Fibroblast of villous mesenchyme (primary cell): ENCODE data around the gene WDFY1. TPM values are rescaled to one million over a fixed set of nuclear protein-coding genes. Genes with fewer than 3 reads are reported as not detected.

Experiments
- DNase-seq: peaks from one replicate; pipeline ENCODE4 v3.0.0-alpha.2; 2010; ENCODE audit warnings: low read depth
- H3K4me3 ChIP-seq: 2 replicates; pipeline ENCODE4 v1.5.1; 2011; ENCODE audit warnings: low read depth, mild to moderate bottlenecking, low read length
- CTCF ChIP-seq: IDR thresholded peaks from 2 replicates; pipeline ENCODE4 v1.5.1; 2012; ENCODE audit warnings: low read depth, mild to moderate bottlenecking, low read length; ENCODE audit not compliant: insufficient read depth
- total RNA-seq: library from RNA; depleted of rRNA; stranded (reverse); fragments of >200 nt; gene quantifications from 2 replicates; pipeline ENCODE4 v1.2.3, GENCODE V29; 2012

The WDFY1 gene
- total RNA-seq, 1 donor: 152 TPM

DNA sequence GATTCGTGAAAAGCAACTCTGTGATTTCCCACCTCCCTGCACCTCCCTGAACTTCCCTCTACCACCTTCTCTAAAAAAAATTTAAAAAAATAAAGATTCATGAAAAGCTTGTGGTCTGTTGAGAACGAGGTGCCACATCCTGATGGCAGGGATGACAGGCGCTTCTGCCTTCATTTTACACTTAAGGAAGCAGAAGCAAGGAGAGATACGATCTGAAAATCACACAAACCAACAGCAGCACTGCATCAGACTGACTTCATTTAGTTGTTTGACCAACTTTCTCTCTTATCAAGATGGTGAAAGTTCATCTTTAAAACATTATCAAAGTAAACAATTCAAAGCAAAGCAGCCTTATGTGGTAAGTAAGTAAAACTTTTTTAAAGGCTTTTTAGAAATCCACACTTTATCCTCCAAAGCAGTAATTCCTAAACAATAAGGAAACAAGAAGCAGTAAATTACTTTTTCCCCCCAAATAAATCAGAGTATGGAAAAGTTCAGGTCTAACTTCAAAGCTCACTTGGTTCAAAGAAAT, 15.5 kb downstream of the WDFY1 start:
- no peak overlapping the region for H3K4me3 ChIP-seq
- peak; percentile 67 for DNase-seq
- no peak for TF ChIP-seq CTCF

GRCh38 chr2:223928113-223929006, 16.8 kb downstream of the WDFY1 start:
- no peak overlapping the region for H3K4me3 ChIP-seq
- DNase-seq: no peak
- TF ChIP-seq CTCF: no peak

DNA sequence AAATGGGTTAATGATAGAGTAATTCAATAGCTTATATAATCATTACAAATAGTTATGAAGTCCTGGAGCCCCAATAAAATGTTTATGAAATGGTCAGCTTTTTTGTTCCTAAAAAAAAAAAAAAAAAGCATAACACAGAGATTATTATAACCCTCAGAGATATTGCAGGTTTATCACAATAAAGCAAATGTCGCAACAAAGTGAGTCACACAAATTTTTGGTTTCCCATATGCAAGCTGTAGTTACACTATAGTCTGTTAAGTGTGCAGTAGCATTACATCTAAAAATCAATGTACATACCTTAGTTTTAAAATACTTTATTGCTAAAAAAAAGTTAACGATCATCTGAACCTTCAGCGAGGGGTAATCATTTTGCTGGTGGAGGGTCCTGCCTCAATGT, 20.0 kb downstream of the WDFY1 start:
- peak; percentile 82 for DNase-seq
- H3K4me3 ChIP-seq: no peak overlapping the region
- no peak for TF ChIP-seq CTCF

DNA sequence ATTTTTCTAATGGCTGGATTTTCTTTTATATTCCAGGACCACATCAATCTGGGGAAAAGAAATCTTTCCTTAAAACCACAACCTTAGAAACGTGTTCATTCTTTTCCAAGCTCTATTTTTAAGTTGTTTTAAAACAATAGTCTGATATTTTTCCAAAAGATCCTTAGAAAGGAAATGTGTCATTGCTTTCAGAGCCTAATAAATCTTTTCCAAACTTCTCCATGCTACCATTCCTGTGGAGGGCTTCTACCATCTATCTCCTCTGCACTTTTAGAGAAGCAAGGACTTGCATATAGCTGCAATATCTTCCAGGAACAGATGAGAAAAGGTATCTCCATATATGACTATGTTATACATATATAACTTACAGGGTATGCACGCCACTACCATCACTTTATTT, 21.2 kb downstream of the WDFY1 start:
- no peak for TF ChIP-seq CTCF
- H3K4me3 ChIP-seq: no peak overlapping the region
- no peak for DNase-seq

GRCh38 chr2:223922308-223922707, 22.8 kb downstream of the WDFY1 start:
- H3K4me3 ChIP-seq: no peak overlapping the region
- no peak for TF ChIP-seq CTCF
- DNase-seq: no peak

GRCh38 chr2:223921204-223921603, 23.9 kb downstream of the WDFY1 start:
- TF ChIP-seq CTCF: no peak
- no peak for DNase-seq
- H3K4me3 ChIP-seq: no peak overlapping the region
